ENCODE measurements around the gene TNNI3K.

Gene TNNI3K

DNA sequence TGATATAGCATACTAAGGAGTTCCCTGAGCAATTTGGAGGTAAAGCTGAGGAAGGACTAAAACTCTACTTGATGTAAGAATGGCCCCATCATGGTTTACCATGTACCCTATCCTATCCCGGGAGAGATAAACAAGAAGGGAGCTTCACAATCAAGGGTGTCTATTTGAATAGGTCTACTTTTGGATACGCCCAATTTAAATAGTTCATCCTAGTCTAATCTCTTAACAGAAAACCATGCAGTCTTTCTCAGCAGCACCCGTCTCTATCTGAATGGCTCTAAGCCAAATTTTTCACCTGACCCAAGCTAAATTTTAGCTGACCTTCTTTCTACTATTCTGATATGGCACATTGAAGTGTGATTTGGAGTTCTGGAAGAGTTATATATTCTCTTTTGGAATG, 122.0 kb downstream of the TNNI3K start:
- H3K4me3 ChIP-seq (ENCODE audit: low read depth, low read length): no peak overlapping the region
- TF ChIP-seq, protein P1, sequence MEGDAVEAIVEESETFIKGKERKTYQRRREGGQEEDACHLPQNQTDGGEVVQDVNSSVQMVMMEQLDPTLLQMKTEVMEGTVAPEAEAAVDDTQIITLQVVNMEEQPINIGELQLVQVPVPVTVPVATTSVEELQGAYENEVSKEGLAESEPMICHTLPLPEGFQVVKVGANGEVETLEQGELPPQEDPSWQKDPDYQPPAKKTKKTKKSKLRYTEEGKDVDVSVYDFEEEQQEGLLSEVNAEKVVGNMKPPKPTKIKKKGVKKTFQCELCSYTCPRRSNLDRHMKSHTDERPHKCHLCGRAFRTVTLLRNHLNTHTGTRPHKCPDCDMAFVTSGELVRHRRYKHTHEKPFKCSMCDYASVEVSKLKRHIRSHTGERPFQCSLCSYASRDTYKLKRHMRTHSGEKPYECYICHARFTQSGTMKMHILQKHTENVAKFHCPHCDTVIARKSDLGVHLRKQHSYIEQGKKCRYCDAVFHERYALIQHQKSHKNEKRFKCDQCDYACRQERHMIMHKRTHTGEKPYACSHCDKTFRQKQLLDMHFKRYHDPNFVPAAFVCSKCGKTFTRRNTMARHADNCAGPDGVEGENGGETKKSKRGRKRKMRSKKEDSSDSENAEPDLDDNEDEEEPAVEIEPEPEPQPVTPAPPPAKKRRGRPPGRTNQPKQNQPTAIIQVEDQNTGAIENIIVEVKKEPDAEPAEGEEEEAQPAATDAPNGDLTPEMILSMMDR (IDR thresholded peaks at IDR 0.05; ENCODE audit: low read depth, low read length): no peak

GRCh38 chr1:74357756-74358155, 122.6 kb downstream of the TNNI3K start:
- TF ChIP-seq, protein P1 (IDR thresholded peaks at IDR 0.05; ENCODE audit: low read depth, low read length): no peak
- no peak overlapping the region for H3K4me3 ChIP-seq (ENCODE audit: low read depth, low read length)

DNA sequence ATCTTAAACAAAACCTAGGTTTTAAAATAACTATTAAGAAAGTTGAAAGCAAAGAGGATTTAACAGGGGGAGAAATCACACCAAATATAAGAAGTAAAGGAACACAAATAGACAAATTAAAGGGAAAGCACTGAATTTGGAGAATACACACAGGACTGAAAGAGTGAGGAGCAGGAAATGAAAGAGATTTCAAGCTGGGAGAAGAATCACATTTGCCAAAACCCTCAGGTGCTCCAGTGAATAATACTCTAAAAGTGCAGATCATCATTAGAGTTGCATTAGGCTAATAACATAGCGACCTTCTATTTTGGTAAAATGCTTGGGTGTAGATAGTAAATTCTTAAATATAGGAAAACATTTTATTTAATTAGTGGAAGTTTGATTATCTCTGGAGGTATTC, 127.5 kb downstream of the TNNI3K start:
- TF ChIP-seq, protein P1 (IDR thresholded peaks at IDR 0.05; ENCODE audit: low read depth, low read length): no peak
- H3K4me3 ChIP-seq (ENCODE audit: low read depth, low read length): no peak overlapping the region

GRCh38 chr1:74363220-74363619, 128.0 kb downstream of the TNNI3K start:
- H3K4me3 ChIP-seq (ENCODE audit: low read depth, low read length): no peak overlapping the region
- TF ChIP-seq, protein P1 (IDR thresholded peaks at IDR 0.05; ENCODE audit: low read depth, low read length): no peak

- H3K4me3 ChIP-seq (ENCODE audit: low read depth, low read length): no peak overlapping the region
- TF ChIP-seq, protein P1 (IDR thresholded peaks at IDR 0.05; ENCODE audit: low read depth, low read length): no peak
Observed at GRCh38 chr1:74367175-74367813, 132.1 kb downstream of the TNNI3K start.

- no peak overlapping the region for H3K4me3 ChIP-seq (ENCODE audit: low read depth, low read length)
- TF ChIP-seq, protein P1 (IDR thresholded peaks at IDR 0.05; ENCODE audit: low read depth, low read length): no peak
Observed at GRCh38 chr1:74368335-74368734, 133.1 kb downstream of the TNNI3K start.

DNA sequence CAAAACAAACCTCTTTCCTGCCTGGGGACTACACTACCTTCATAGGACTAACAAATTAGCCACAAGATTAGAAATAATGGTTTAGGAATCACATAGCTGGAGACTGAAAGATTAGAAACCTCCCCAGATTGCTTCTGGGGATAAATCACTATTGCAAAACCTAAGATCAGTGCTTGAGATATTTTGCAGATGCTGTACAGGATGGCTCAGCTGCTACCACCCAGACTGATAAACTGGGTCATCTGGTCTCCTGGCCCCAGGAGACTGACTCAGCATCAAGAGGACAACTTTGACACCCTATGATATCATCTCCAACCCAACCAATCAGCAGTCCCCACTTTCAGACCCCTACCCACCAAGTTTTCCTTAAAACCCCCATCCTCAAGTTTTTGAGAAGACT, 140.2 kb downstream of the TNNI3K start:
- H3K4me3 ChIP-seq (ENCODE audit: low read depth, low read length): no peak overlapping the region
- TF ChIP-seq, protein P1 (IDR thresholded peaks at IDR 0.05; ENCODE audit: low read depth, low read length): no peak
